Tibial artery (tissue), 4 donors: ENCODE data around the gene SLC1A3.

Experiments used
- DNase-seq, 2 donors: peaks; one replicate each; pipeline ENCODE4 v3.0.0-alpha.2; 2019
- H3K27ac ChIP-seq, 2 donors: fragments of 200-600 bp; sonication (generic) in 1 of 2; 1 replicate in 1 of 2; 2 replicates in 1 of 2; pipeline ENCODE4 v1.5.1; 2018 to 2019; ENCODE audit warnings: mild to moderate bottlenecking in 1 of 2
- H3K27me3 ChIP-seq, 2 donors: fragments of 200-600 bp; sonication (generic) in 1 of 2; one replicate each; pipeline versions ENCODE4 v1.5.1 to v1.6.0; 2016 to 2019
- H3K36me3 ChIP-seq, 3 donors: fragments of 200-600 bp; sonication (generic) in 2 of 3; one replicate each; pipeline ENCODE4 v1.5.1; 2016 to 2019; ENCODE audit warnings: mild to moderate bottlenecking in 2 of 3
- H3K4me1 ChIP-seq, 4 donors: fragments of 200-600 bp; sonication (generic) in 2 of 4; 1 replicate in 3 of 4; 2 replicates in 1 of 4; pipeline ENCODE4 v1.5.1; 2016 to 2019
- H3K4me3 ChIP-seq, 2 donors: fragments of 200-600 bp; sonication (generic) in 1 of 2; 1 replicate in 1 of 2; 2 replicates in 1 of 2; pipeline ENCODE4 v1.5.1; 2018 to 2019; ENCODE audit warnings: mild to moderate bottlenecking in 2 of 2
- H3K9me3 ChIP-seq, 3 donors: fragments of 200-600 bp; sonication (generic) in 1 of 3; one replicate each; pipeline ENCODE4 v1.5.1; 2016 to 2019
- intact Hi-C: fragments of 100-400 bp; cut with DNase I; formaldehyde crosslinking; loops from one replicate; pipeline ENCODE4 v1.15.0; 2023; ENCODE audit warnings: low total_unique reads
- TF ChIP-seq, protein P1 (sequence below), 2 experiments: fragments of 200-600 bp in 1 of 2; fragments of 450-650 bp in 1 of 2; IDR thresholded peaks; one replicate each; pipeline ENCODE4 v1.5.1; 2017 to 2019; ENCODE audit warnings: antibody characterized with exemption in 2 of 2, mild to moderate bottlenecking in 1 of 2, moderate library complexity in 1 of 2

Gene SLC1A3

DNA sequence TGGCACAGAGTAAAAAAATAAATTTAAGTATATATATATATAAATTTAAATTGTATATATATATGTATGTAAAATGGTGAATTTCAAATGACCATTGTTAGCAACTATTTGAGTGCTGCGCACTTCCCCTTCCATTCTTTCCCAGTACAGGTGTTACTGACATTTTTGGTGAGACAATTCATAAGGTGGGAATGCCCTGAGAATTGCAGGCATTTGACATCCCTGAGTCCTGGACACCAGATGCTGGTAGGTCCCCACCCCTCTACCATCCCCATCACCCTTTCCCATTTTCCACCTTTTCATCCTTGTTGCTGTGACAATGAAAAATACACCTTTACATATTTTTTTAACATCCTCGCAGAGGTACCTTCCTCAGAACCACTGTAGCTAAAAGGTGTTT lies 91.6 kb downstream of the SLC1A3 start:
- TF ChIP-seq, protein P1, sequence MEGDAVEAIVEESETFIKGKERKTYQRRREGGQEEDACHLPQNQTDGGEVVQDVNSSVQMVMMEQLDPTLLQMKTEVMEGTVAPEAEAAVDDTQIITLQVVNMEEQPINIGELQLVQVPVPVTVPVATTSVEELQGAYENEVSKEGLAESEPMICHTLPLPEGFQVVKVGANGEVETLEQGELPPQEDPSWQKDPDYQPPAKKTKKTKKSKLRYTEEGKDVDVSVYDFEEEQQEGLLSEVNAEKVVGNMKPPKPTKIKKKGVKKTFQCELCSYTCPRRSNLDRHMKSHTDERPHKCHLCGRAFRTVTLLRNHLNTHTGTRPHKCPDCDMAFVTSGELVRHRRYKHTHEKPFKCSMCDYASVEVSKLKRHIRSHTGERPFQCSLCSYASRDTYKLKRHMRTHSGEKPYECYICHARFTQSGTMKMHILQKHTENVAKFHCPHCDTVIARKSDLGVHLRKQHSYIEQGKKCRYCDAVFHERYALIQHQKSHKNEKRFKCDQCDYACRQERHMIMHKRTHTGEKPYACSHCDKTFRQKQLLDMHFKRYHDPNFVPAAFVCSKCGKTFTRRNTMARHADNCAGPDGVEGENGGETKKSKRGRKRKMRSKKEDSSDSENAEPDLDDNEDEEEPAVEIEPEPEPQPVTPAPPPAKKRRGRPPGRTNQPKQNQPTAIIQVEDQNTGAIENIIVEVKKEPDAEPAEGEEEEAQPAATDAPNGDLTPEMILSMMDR (IDR thresholded peaks at IDR 0.05), result no peak
- Histone ChIP-seq H3K4me3 (no peak overlapping the region), H3K27me3 (peaks cover 0 to 4% of the 10 kb centered on the region in 2 donors), H3K4me1 (peaks cover 0 to 3% (median 1%) of the 10 kb centered on the region in 4 donors), H3K36me3 (no peaks in the 10 kb centered on the region), H3K27ac (no peak overlapping the region), H3K9me3 (no peaks in the 10 kb centered on the region)
- no peak for DNase-seq
- intact Hi-C loops, result loop anchor here (5.0 kb wide), 1 partner anchor 191 kb away; no protein-coding TSS in a partner anchor

DNA sequence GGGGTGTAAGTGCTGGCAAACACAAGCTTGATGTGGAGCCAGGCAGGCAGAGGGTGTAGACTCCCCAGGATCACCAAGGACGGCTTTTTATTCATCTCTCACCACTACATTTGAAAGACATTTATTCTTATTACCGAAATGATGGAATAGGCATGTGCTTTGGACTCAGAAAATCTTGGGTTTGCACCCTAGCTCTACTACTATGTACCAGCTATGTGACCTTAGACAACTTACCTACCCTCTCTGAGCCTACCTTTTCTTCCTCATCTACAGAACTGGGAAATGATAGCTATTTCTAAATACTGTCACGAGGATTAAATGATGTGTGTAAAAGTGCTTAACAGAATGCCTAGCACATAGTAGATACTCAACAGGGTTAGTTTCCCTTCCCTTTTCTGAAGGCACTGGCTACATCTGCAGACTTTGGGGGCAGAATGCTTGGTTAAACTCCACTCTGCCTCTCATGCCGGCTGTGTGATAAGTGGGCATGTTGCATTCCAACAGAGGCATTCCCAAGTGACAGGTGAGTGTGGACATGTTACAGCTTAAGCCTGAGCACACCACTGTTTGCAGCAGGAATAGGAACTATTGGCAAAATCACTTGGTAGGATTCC lies 94.8 kb downstream of the SLC1A3 start:
- TF ChIP-seq, protein P1 (IDR thresholded peaks at IDR 0.05), result no peak
- no peak overlapping the region for H3K4me3 ChIP-seq
- H3K27me3 ChIP-seq, result peaks cover 0 to 4% of the 10 kb centered on the region in 2 donors
- intact Hi-C loops, result no loop called here
- no peak for DNase-seq
- H3K4me1 ChIP-seq, result no peaks in the 10 kb centered on the region
- H3K36me3 ChIP-seq, result no peaks in the 10 kb centered on the region
- H3K9me3 ChIP-seq, result no peaks in the 10 kb centered on the region
- no peak overlapping the region for H3K27ac ChIP-seq

DNA sequence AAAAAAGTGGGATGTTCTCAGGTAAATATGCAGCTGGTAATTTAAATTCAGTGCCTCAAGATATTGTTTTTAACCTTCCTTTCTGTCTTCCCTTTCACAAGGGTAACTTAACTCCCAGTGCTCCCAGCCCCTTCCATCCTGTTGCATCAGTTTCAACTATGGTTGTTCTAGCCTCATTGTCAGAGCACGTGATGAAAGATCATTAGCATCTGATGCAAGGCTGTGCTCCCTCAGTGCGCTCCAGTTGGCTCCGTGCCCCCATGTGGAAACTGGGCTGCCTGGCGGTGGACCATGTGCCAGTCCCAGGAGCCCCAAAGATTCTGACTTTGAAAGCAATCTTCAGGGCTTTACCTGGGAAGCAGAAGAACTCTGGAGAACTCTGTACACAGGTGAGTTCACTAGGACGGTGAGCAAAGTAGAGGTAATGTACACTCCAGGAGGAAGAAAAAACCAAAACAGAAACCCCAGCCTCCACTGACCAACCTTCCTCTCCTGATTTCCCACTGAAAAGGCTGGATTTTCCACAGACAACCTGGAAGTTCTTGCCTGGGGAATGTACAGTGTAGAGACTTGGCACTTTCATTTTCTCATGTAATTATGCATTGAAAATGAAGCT lies 96.9 kb downstream of the SLC1A3 start:
- Histone ChIP-seq H3K27me3 (no peaks in the 10 kb centered on the region), H3K9me3 (peaks cover 0 to 7% (median 2%) of the 10 kb centered on the region in 3 donors), H3K36me3 (no peaks in the 10 kb centered on the region), H3K27ac (no peak overlapping the region), H3K4me1 (no peaks in the 10 kb centered on the region), H3K4me3 (no peak overlapping the region)
- no peak for DNase-seq
- intact Hi-C loops, result no loop called here
- TF ChIP-seq, protein P1 (IDR thresholded peaks at IDR 0.05), result no peak

DNA sequence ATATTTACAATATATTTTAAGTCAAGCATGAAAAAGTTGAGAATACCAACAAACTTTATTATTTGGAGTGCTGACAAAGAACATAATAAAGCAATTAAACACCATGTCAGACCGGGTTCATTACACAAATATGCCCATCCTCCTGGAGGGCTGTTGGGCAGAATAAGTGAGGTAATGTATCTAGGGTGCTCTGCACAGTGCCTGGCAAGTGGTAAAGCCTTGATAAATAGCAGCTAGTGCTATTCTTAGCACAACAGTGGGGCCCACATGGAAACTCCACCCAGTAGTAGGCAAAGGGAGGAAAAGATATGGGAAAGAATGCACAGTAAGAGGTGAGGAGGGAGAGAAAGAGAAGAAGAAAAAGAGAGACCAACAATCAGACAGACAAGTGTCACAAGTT lies 97.7 kb downstream of the SLC1A3 start:
- no peaks in the 10 kb centered on the region for H3K36me3 ChIP-seq
- DNase-seq, result no peak
- H3K9me3 ChIP-seq, result peaks cover 0 to 7% (median 2%) of the 10 kb centered on the region in 3 donors
- H3K4me3 ChIP-seq, result no peak overlapping the region
- TF ChIP-seq, protein P1 (IDR thresholded peaks at IDR 0.05), result no peak
- no peaks in the 10 kb centered on the region for H3K4me1 ChIP-seq
- intact Hi-C loops, result no loop called here
- H3K27ac ChIP-seq, result no peak overlapping the region
- no peaks in the 10 kb centered on the region for H3K27me3 ChIP-seq

DNA sequence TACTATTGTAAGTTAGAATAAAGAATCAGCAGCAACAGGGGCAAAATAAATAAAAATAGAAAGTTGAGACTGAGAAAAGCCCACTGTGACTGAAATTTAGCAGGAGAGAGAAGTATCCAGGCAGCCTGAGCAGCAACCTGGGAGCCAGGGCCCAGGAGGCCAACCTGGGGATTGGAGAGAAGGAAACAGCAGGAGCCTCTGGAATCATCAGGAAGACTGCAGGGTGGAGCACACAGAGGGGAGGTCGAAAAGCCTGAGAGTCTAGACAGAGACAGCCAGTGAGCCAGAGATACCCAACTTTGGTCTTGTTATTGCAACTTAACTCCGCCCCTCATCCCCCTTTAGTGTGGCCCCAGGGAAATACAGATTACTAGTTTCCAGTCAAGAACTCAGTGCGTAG lies 98.6 kb downstream of the SLC1A3 start:
- TF ChIP-seq, protein P1 (IDR thresholded peaks at IDR 0.05), result no peak

More for the DNA sequence above, 98.6 kb downstream of the SLC1A3 start:
- intact Hi-C loops, result no loop called here
- H3K27me3 ChIP-seq, result no peaks in the 10 kb centered on the region
- no peaks in the 10 kb centered on the region for H3K4me1 ChIP-seq
- DNase-seq, result no peak
- H3K36me3 ChIP-seq, result no peaks in the 10 kb centered on the region
- H3K4me3 ChIP-seq, result no peak overlapping the region
- no peak overlapping the region for H3K27ac ChIP-seq
- H3K9me3 ChIP-seq, result peaks cover 0 to 7% (median 2%) of the 10 kb centered on the region in 3 donors
